ENCODE data around the gene NFKBIL1. TPM values are rescaled to one million over a fixed set of nuclear protein-coding genes. Genes with fewer than 3 reads are reported as not detected.
"Not testable (repeated sequence)": the region's sequence is repeated elsewhere in the genome, so short reads cannot be mapped to it uniquely, and the experiment has no call there.

NFKBIL1 gene, protein sequence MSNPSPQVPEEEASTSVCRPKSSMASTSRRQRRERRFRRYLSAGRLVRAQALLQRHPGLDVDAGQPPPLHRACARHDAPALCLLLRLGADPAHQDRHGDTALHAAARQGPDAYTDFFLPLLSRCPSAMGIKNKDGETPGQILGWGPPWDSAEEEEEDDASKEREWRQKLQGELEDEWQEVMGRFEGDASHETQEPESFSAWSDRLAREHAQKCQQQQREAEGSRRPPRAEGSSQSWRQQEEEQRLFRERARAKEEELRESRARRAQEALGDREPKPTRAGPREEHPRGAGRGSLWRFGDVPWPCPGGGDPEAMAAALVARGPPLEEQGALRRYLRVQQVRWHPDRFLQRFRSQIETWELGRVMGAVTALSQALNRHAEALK
- 10 to 100 TPM; 18.3 to 28.7 (median 19.7) TPM for polyA plus RNA-seq (ENCODE audit: insufficient read length in 4 of 4)

DNA sequence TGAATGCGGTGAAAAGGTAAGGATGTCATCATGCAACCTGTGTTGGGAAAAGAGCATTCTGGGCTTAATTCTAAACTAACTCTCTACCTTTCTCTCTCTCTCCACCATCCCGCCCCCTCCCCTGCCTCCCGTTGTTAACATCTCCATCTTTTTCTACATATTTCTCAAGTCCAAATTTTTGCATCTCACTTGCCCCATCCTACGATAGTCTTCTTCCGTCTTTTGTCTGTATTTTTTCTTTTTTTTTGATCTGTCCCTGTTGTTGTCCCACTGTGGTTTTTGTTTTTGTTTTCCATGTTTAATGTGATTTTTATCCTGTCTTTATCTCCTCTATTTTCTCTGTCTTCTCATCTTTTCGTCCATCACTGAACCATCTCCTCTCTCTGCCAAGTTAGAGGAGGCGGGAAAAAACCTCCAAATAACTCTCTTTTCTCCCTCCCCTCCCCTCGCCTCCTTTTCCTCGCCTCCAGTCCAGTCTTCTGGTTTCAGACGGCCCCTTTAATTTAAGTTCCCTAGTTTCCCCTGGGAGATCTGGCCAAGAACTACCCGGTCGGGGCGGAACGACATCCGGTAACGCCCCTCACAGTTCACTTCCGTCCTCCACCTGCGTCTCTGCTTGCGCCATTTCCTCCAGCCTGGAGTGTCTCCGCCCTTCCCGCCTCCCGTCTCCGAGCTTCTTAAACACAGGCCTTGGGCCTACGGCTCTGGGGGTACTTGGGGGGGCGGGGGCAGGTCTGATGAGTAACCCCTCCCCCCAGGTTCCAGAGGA, at the start of gene NFKBIL1:
Gene NFKBIL1 (plus strand): TSS at position 651 of the 769 bp plus-strand sequence. CDS start 87 bp downstream, at position 738.
- DNase-seq (ENCODE audit: low read depth in 4 of 4, low spot score in 3 of 4), result peak; percentile 90 to 95 (median 92)

DNA sequence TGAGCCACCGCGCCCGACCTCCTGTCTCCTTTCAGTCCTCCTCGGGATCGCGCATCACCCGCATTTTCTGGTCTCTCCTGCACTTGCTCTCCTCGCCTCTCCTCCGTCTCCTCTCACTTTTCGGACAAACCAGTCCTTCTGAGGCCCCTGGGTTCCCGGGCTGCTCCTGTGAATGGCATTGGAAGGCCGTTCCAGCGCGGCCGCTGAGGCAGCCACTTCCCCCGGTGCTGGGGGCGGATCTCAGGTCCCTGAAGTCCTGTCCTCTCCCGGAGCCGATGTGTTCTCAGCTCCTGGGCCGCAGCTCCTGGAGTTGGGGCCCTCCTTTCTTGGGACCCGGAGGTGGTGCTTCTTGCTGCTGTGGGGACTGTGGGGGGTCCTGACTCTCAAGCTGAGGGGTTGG, 48.7 kb upstream of the NFKBIL1 start:
- no peak for DNase-seq (ENCODE audit: low read depth in 4 of 4, low spot score in 3 of 4)

DNA sequence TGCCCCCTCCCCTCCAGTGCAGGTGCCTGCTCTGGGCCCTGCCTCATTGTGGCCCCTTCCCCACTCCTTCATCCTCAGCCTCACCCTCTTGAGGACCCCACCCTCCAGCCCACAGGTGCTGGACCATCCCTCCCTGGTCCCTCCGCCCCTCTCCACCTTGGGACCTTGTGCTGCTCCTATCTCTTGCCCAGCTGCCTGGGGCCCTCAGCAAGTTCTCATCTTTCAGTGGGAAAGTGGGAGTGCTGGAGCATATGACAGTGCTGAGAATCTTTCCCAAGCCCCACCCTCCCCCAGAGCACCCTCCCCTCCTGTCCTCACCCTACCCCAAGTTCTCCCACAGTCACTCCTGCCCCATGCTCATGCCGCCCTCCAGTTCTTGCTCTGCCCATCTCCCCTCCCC, 47.8 kb upstream of the NFKBIL1 start:
- not testable (repeated sequence) for DNase-seq (ENCODE audit: low read depth in 4 of 4, low spot score in 3 of 4)

DNA sequence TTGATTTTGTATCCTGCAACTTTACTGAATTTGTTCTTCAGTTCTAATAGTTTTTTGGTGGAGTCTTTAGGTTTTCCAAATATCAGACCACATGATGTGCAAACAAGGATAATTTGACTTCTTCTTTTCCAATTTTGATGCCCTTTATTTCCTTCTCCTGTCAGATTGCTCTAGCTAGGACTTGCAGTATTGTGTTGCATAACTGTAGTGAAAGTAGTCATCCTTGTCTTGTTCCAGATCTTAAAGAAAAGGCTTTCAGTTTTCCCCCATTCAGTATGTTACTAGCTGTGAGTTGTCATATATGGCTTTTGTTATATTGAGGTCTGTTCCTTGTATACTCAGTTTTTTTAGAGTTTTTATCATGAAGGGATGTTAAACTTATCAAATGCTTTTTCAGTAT, 44.8 kb upstream of the NFKBIL1 start:
- no peak for DNase-seq (ENCODE audit: low read depth in 4 of 4, low spot score in 3 of 4)

DNA sequence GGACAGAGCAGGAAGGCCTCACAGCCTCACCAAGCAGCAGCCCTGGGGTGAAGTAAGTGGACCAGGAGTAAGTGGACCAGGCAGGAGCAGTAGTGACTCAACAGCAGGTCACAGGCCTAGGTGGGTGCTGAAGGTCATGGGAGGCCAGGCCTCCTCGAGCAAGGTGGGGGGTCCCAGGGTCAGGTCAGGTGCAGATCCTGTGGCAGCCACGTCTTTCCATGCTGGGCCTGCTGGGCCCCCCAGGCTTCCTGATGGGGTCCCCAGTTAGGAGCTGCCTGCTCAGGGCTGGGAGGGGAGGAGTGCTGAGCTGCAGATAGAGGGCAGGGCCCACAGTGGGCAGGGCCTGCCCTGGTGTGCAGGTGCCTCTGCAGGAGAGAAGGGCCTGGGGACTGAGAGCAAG, 38.4 kb upstream of the NFKBIL1 start:
- DNase-seq (ENCODE audit: low read depth in 4 of 4, low spot score in 3 of 4), result not testable (repeated sequence)

DNA sequence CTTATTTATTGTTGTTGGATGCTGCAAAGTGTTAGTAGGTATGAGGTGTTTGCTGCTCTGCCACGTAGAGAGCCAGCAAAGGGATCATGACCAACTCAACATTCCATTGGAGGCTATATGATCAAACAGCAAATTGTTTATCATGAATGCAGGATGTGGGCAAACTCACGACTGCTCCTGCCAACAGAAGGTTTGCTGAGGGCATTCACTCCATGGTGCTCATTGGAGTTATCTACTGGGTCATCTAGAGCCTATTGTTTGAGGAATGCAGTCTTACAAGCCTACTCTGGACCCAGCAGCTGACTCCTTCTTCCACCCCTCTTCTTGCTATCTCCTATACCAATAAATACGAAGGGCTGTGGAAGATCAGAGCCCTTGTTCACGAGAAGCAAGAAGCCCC, 37.4 kb upstream of the NFKBIL1 start:
- DNase-seq (ENCODE audit: low read depth in 4 of 4, low spot score in 3 of 4), result no peak

DNA sequence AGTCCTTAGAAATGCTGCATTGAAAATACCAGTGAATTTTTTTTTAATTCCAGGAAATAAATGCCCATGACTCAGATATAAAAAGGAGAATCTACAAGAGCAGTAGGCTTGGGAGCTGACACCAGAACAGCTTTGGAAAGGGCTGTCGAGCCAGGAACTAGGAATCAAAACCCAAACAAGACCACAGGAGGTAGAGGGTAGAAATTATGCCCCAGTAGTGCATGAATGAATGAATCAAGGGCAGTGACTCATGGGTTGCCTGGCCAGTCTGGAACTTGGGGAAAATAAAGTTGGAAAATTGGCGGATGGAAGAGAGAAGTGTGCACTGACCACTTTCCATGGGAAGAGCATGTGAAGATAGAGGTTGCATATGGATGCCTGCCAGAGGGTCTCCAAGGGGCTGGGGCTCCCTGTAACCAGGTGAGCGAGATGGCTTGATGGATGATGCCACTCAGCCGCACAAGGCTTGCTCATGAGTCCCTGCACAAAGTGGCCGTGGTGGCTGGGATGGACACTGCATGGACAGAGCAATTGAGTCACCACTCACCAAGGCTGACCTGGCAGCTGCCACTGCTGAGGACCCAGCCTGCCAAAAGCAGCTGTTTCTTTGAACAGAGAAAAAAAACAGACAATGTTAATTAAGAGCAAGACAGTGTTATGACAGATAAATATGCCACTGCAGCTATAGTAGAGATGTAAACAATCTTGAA, 33.8 kb upstream of the NFKBIL1 start:
- no peak for DNase-seq (ENCODE audit: low read depth in 4 of 4, low spot score in 3 of 4)

DNA sequence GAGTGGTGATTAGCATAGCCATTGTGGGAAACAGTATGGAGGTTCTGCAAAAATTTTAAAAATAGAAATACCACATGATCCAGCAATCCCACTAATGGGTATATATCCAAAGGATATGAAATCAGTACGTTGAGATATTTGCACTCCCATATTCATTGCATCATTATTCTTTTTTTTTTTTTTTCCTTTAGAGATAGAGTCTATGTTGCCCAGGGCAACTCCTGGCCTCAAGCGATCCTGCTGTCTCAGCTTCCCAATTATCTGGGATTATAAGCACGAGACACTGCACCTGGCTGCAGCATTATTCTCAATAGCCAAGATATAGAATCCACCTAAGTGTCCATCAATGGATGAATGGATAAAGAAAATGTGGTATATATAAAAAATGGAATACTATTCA, 25.6 kb upstream of the NFKBIL1 start:
- DNase-seq (ENCODE audit: low read depth in 4 of 4, low spot score in 3 of 4), result no peak

DNA sequence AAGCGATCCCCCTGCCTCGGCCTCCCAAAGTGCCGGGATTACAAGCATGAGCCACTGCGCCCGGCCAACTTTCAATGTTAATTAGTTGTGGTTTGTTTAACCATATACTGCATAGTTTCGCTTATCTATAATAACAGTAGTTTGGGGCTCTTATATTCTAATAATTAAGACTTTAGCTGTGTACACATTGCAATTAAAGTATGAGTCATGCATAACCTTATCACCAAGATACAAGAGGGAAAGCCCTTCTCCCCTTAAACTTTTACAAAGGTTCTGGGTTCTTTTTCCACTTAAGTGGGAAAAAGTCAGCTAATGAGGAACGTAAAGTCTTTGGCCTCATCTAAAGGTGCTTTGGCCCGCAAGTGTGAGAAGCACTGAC, 21.9 kb upstream of the NFKBIL1 start:
- DNase-seq (ENCODE audit: low read depth in 4 of 4, low spot score in 3 of 4), result no peak

DNA sequence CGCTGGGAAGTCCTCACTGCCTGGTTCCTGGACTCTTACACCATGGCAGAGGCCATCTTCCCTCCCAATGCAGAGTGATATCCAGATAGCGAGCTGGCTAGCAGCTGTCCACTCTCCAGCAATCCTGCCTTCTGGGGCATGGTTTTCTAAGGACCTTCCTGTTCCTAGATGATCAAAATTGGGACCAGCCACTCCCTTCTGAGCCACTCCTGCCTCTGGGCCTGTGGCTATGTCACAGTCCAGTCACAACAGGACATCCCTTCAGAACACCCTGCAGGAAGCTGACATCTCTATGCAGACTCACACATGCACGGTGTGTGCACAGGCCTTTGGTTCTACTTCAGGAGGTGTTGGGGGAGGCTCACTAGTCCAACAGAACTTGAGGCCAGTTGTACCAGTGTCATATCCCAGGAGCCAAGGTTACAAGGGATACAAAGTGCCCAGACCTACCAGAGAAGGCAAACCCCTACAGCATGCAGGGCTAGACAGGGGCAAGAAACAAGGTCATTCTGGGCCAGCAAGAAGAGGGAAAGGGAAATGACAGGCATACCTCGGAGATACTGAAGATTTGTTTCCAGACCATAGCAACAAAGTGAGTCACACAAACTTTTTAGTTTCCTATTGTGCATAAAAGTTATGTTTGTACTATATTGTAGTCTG, 21.3 kb upstream of the NFKBIL1 start:
- DNase-seq (ENCODE audit: low read depth in 4 of 4, low spot score in 3 of 4), result no peak

DNA sequence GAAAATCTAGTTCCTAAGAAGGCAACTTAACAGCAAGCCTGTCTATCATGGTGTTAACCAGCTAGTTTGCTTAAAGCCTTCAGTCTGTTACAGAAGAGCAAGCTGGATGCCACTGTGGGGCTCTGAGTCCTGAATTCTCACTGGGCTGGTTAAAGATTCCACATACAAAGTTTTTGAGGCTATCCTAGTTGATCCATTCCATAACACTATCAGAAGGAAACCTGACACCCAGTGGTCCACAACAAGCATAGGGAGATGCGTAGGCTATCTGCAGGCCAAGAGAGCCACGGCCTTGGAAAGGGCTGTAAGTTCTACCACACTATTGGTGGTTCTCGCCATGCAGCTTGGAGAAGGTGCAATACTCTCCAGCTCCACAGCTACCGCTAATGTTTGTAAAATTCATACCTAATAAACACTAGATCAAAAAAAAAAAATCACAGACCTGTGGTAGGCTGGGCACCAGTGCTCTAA, 19.1 kb upstream of the NFKBIL1 start:
- no peak for DNase-seq (ENCODE audit: low read depth in 4 of 4, low spot score in 3 of 4)

DNA sequence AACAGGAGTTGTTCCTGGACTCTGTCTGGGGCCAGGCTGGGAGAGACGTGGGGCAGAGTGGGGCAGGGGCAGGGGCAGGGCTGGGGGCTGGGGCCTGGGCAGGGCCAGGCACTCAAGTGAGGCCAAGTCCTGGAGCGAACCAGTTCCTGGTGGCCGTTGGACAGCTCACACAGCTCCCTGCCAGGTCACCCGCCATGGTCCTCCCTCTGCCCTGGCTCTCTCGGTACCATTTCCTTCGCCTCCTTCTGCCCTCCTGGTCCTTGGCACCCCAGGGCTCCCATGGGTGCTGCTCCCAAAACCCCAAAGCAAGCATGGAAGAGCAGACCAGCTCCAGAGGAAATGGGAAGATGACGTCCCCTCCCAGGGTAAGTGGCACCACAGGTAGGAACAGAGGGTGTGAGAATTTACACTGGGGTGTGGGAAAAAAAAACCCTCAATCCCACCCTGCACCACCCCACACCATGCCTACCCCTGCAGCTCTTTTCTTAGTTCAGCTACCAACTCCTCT, 18.5 kb upstream of the NFKBIL1 start, which contains the start of gene MCCD1:
Gene MCCD1 (plus strand): TSS at position 142 of the 508 bp plus-strand sequence. CDS start 53 bp downstream, at position 195.
- no peak for DNase-seq (ENCODE audit: low read depth in 4 of 4, low spot score in 3 of 4)

DNA sequence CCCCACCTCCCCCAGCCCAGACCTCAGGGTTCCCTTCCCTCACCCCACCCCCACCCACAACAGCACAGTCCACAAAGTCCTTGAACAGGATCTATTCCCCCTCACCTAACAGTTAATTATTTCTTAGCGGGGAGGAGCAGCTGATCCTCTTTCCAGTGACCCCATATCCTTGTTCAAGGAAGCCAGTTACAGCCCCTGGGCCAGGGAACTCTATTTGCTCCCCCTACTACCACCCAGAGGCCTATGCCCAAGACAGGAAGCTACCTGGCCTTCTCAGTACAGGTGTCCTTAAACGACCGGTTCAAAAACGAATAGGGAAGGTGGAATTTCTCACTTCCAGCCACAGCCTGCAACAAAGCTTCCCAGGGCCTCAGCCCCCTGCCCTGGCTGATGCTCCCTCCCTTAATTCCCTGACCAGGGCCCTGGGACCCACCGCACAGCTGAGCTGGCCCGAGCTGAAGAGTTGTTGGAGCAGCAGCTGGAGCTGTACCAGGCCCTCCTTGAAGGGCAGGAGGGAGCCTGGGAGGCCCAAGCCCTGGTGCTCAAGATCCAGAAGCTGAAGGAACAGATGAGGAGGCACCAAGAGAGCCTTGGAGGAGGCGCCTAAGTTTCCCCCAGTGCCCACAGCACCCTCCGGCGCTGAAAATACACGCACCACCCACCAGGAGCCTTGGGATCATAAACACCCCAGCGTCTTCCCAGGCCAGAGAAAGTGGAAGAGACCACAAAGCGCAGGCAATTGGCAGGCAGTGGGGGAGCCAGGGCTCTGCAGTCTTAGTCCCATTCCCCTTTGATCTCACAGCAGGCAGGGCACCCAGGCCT, 17.9 kb upstream of the NFKBIL1 start:
- DNase-seq (ENCODE audit: low read depth in 4 of 4, low spot score in 3 of 4), result no peak

DNA sequence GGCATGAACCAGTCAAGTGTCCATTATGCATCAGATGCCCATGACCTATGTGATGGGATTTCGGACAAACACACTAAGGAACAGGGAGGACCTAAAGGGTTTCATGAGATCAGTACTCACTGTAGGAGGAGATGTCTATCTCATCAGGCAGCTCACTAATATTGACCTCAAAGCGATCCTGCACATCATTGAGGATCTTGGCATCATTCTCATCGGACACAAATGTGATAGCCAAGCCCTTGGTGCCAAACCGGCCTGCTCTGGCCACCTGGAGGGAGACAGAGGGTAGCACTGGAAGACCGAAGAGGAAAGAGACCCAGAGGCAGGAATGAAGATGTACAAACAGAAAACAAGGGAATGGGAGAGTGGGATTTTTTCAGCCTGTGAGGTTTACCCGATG, 16.7 kb upstream of the NFKBIL1 start:
- DNase-seq (ENCODE audit: low read depth in 4 of 4, low spot score in 3 of 4), result no peak

DNA sequence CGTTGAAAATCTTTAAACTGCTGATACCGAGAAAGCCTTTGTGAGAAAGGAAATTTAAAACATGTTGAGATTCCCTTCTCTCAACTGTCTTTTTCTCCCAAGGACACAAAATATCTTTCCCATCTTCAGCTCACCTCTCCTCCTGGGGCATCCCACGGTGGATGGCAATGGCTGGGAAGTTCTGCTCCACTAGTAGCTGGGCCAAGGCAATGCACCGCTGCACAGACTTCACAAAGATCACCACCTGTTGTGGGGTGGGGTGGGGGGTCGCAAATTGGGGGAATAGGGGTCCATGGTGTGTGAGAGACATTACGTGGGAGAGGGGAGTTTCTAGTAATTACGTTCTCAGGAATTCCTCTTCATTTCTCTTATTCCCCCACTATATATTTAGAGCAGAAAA, 16.2 kb upstream of the NFKBIL1 start:
- DNase-seq (ENCODE audit: low read depth in 4 of 4, low spot score in 3 of 4), result no peak

DNA sequence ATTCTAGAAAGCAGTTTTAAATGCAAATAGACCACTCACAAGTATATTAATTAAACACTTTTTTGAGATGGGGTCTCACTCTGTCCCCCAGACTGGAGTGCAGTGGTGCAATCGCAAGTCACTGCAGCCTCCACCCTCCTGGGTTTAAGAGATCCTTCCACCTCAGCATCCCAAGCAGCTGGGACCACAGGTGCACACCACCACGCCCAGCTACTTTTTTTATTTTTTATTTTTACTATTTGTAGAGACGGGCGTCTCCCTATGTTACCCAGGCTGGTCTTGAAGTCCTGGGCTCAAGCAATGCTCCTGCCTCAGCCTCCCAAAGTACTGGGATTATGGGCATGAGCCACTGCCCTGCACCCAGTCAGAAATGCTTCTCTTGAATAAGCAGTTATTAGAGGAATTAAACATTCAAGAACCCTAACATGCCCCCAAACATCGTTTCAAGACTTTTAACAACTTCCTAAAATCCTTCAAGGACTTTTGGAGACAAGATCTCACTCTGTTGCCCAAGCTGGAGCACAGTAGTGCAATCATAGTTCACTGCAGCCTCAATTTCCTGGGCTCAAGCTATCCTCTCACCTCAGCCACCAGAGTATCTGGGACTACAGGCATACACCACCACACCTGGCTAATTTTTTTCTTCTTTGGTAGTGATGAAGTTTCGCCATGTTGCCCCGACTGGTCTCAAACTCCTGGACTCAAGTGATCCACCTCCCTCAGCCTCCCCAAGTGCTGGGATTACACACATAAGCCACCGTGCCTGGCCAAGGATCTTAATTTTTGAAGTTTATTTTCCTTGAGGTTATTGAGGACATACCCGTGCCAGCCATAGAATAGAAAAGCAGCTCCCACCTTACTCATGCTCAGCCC, 15.4 kb upstream of the NFKBIL1 start:
- DNase-seq (ENCODE audit: low read depth in 4 of 4, low spot score in 3 of 4), result no peak

DNA sequence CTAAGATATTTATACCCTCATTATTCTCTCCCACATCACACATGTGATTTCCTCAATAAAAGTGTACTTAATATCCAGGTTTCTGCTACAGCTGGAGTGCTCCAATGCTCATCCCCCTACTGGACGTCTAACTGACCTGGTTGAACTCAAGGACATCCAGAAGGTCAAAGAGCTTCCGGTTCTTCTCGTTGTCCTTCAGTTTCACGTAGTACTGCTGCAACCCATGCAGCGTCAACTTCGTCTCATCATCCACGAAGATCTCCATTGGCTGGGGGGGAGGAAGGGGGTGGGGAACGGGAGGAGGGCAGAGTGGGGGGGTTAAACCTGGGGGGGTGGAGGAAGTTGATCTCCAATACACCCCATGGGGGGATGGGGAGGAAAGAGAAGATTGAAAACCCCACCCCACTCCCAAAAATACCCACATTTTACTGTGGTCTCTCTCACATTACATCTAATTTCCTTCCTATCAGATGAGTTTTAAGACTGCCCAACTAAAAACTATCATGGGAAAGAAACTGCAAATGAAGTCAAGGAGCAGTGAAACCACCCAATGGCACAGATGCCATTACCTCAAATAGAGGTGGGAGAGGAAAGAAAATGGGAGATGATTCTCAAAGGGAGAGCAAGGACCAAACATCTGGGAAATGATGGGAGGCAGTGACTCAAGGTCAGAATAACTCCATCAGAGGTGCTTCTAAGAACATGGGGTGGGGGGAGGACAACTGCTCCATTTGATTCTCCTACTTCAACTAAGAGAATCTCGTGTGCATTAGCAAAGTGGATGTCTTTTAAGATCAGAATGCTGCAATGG, 14.6 kb upstream of the NFKBIL1 start:
- DNase-seq (ENCODE audit: low read depth in 4 of 4, low spot score in 3 of 4), result no peak

DNA sequence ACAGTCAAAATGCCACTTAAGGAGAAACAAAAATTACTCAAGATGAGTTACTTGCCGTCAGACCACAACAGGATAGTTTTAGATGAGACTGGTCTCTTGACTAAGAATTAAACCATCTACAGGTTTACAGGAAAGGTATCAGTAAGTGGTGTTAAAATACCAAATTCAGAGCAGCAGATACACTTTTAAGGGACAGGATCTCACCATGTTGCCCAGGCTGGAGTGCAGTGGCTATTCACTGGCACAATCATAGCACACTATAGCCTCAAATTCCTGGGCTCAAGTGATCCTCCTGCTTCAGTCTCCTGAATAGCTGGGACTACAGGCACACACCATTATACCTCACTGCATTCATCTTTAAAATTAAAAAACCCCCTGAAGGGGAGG, 14.0 kb upstream of the NFKBIL1 start:
- DNase-seq (ENCODE audit: low read depth in 4 of 4, low spot score in 3 of 4), result no peak
